Hematopoietic multipotent progenitor cell treated with erythropoietin and hydrocortisone succinate and interleukin-3 and kit ligand, for 15 days (in vitro differentiated cells): ENCODE measurements around the gene ZPBP2.
"Not testable (repeated sequence)": the region's sequence is repeated elsewhere in the genome, so short reads cannot be mapped to it uniquely, and the experiment has no call there.

Experiments
- DNase-seq: peaks from one replicate; pipeline ENCODE4 v3.0.0-alpha.2; 2015; ENCODE audit warnings: low spot score

ZPBP2 gene

GRCh38 chr17:39867880-39868553 lies at the start of gene ZPBP2:
TSS of gene ZPBP2 (plus strand) at chr17:39868202. CDS start at chr17:39868355, 153 bp downstream.
- no peak for DNase-seq

GRCh38 chr17:39818358-39819000 lies 49.5 kb upstream of the ZPBP2 start:
- DNase-seq: no peak

- no peak for DNase-seq
Measured at GRCh38 chr17:39820541-39820940, 47.5 kb upstream of the ZPBP2 start.

- no peak for DNase-seq
Measured at GRCh38 chr17:39820987-39821386, 47.0 kb upstream of the ZPBP2 start.

GRCh38 chr17:39822051-39822451 lies 46.0 kb upstream of the ZPBP2 start:
- no peak for DNase-seq

- no peak for DNase-seq
Measured at GRCh38 chr17:39823407-39824054, 44.5 kb upstream of the ZPBP2 start.

- DNase-seq: no peak
Measured at GRCh38 chr17:39826334-39826733, 41.7 kb upstream of the ZPBP2 start.

GRCh38 chr17:39828443-39828842 lies 39.6 kb upstream of the ZPBP2 start:
- DNase-seq: no peak

GRCh38 chr17:39831588-39831987 lies 36.4 kb upstream of the ZPBP2 start:
- DNase-seq: no peak

- DNase-seq: no peak
Measured at GRCh38 chr17:39834017-39834416, 34.0 kb upstream of the ZPBP2 start.

GRCh38 chr17:39835038-39835786 lies 32.8 kb upstream of the ZPBP2 start:
- no peak for DNase-seq

GRCh38 chr17:39836117-39836516 lies 31.9 kb upstream of the ZPBP2 start:
- DNase-seq: no peak

- DNase-seq: no peak
Measured at GRCh38 chr17:39838057-39838456, 29.9 kb upstream of the ZPBP2 start.

GRCh38 chr17:39838784-39839183 lies 29.2 kb upstream of the ZPBP2 start:
- DNase-seq: no peak

- DNase-seq: no peak
Measured at GRCh38 chr17:39841134-39841683, 26.8 kb upstream of the ZPBP2 start.

GRCh38 chr17:39845052-39845846 lies 22.8 kb upstream of the ZPBP2 start:
- no peak for DNase-seq

GRCh38 chr17:39846205-39846604 lies 21.8 kb upstream of the ZPBP2 start:
- DNase-seq: no peak

- no peak for DNase-seq
Measured at GRCh38 chr17:39848600-39848999, 19.4 kb upstream of the ZPBP2 start.

GRCh38 chr17:39850186-39850585 lies 17.8 kb upstream of the ZPBP2 start:
- not testable (repeated sequence) for DNase-seq

GRCh38 chr17:39852239-39852638 lies 15.8 kb upstream of the ZPBP2 start:
- DNase-seq: no peak

- DNase-seq: no peak
Measured at GRCh38 chr17:39854909-39855308, 13.1 kb upstream of the ZPBP2 start.
